Suprapubic skin (tissue), 4 donors: ENCODE results near the gene ELP1. TPM values are rescaled to one million over a fixed set of nuclear protein-coding genes. Genes with fewer than 3 reads are reported as not detected.
"Not testable (repeated sequence)": the region's sequence is repeated elsewhere in the genome, so short reads cannot be mapped to it uniquely, and the experiment has no call there.

ENCODE experiments used
- DNase-seq, 2 donors: peaks; one replicate each; pipeline ENCODE4 v3.0.0-alpha.2; 2019; ENCODE audit warnings: low spot score in 2 of 2
- H3K27ac ChIP-seq: fragments of 200-600 bp; sonication (generic); one replicate; pipeline ENCODE4 v1.5.1; 2019
- H3K27me3 ChIP-seq: fragments of 200-600 bp; sonication (generic); one replicate; pipeline ENCODE4 v1.5.1; 2019
- H3K36me3 ChIP-seq: fragments of 200-600 bp; sonication (generic); one replicate; pipeline ENCODE4 v1.5.1; 2019
- H3K4me1 ChIP-seq: fragments of 200-600 bp; sonication (generic); one replicate; pipeline ENCODE4 v1.5.1; 2019
- H3K4me3 ChIP-seq: fragments of 200-600 bp; sonication (generic); one replicate; pipeline ENCODE4 v1.5.1; 2019; ENCODE audit warnings: mild to moderate bottlenecking
- H3K9me3 ChIP-seq: fragments of 200-600 bp; sonication (generic); one replicate; pipeline ENCODE4 v1.5.1; 2019
- EP300 ChIP-seq: sonication (generic); formaldehyde crosslinking; IDR thresholded peaks from one replicate; pipeline ENCODE4 v1.6.1; 2017; ENCODE audit warnings: antibody characterized with exemption
- POLR2A ChIP-seq, 2 donors: fragments of 450-650 bp; IDR thresholded peaks; one replicate each; pipeline ENCODE4 v1.6.1; 2017; ENCODE audit warnings: antibody characterized with exemption in 2 of 2, mild to moderate bottlenecking in 2 of 2, moderate library complexity in 2 of 2
- POLR2AphosphoS5 ChIP-seq, 3 donors: sonication (generic); formaldehyde crosslinking; IDR thresholded peaks; one replicate each; pipeline ENCODE4 v1.6.1; 2017; ENCODE audit warnings: antibody characterized with exemption in 3 of 3
- WGBS: methylation state at CpG from one replicate; pipeline ENCODE4 v1.1.5; 2018; 5-methylcytosine and 5-hydroxymethylcytosine counted together
- total RNA-seq, 4 donors: library from RNA; depleted of rRNA; stranded (reverse); fragments of >200 nt; gene quantifications; one replicate each; pipeline ENCODE4 v1.1.0, GENCODE V29; 2016
- TF ChIP-seq, protein P1 (sequence below), 2 donors: fragments of 200-600 bp in 1 of 2; fragments of 450-650 bp in 1 of 2; sonication (generic) in 1 of 2; IDR thresholded peaks; one replicate each; pipeline ENCODE4 v1.5.1; 2016 to 2019; ENCODE audit warnings: antibody characterized with exemption in 2 of 2, mild to moderate bottlenecking in 1 of 2, moderate library complexity in 1 of 2

Gene ELP1
- total RNA-seq, 4 donors from 2014 or later, result 22.2 to 34.2 (median 23.2) TPM

DNA sequence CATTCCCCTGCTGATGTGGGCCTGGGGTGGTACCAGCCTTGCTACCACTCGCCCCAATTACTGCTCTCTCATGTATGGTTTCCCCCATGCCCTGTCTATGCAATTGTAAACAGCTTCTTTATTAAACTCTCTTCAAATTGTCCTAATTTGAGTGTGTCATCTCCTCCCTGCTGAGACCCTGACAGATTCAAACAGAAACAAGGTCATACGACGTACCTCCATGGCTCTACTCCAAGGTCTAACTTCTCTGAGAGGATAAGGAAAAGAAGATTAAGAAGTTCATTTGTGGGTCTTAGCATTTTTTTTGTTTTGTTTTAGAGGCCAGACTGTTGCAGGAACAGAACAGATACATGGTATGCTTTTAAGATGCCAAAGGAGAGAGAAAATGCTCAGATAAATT, 38.3 kb upstream of the ELP1 start:
- 91% methylated on average over 3 of the region's 3 CpGs for WGBS

DNA sequence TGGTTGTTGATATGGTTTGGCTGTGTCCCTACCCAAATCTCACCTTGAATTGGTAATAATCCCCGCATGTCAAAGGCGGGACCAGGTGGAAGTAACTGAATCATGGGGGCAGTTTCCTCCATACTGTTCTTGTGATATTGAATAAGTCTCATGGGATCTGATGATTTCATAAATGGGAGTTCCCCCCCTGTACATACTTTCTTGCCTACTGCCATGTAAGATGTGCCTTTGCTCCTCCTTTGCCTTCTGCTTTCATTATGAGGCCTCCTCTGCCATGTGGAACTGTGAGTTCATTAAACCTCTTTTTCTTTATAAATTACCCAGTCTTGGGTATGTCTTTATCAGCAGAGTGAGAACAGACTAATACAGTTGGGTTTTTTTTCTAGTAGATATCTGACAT, 37.5 kb upstream of the ELP1 start:
- DNase-seq, H3K27me3 ChIP-seq, H3K9me3 ChIP-seq, H3K27ac ChIP-seq, H3K4me1 ChIP-seq, H3K36me3 ChIP-seq, H3K4me3 ChIP-seq: not testable (repeated sequence)
- 98% methylated on average over 2 of the region's 2 CpGs for WGBS

More for the DNA sequence above, 38.3 kb upstream of the ELP1 start:
- Histone ChIP-seq H3K9me3 (no peaks in the 10 kb centered on the region), H3K27me3 (no peaks in the 10 kb centered on the region), H3K4me1 (peaks cover 7% of the 10 kb centered on the region), H3K4me3 (no peak overlapping the region), H3K27ac (no peak overlapping the region), H3K36me3 (peaks cover 9% of the 10 kb centered on the region)
- TF ChIP-seq POLR2AphosphoS5 (IDR thresholded peaks at IDR 0.05) (no peak), EP300 (no peak), POLR2A (IDR thresholded peaks at IDR 0.05) (no peak)
- TF ChIP-seq, protein P1, sequence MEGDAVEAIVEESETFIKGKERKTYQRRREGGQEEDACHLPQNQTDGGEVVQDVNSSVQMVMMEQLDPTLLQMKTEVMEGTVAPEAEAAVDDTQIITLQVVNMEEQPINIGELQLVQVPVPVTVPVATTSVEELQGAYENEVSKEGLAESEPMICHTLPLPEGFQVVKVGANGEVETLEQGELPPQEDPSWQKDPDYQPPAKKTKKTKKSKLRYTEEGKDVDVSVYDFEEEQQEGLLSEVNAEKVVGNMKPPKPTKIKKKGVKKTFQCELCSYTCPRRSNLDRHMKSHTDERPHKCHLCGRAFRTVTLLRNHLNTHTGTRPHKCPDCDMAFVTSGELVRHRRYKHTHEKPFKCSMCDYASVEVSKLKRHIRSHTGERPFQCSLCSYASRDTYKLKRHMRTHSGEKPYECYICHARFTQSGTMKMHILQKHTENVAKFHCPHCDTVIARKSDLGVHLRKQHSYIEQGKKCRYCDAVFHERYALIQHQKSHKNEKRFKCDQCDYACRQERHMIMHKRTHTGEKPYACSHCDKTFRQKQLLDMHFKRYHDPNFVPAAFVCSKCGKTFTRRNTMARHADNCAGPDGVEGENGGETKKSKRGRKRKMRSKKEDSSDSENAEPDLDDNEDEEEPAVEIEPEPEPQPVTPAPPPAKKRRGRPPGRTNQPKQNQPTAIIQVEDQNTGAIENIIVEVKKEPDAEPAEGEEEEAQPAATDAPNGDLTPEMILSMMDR (IDR thresholded peaks at IDR 0.05), result no peak
- no peak for DNase-seq

DNA sequence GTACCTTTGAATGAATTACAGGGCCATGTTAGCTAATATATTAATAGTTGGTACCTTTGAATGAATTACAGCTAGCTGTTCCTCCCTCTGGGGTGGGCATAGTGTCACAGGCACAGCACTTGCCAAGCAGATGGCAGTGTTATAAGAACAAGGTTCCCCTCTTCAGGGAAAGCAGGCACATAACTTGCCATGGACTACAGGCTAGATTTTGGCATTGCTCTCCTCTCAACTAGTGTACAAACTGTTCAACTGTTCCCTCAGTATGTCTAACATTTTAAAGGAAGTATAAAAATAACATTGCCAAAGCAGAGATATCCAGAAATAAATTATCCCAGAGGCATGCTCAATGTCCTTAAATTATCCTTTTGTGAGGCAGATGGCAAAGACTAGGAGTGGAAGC, 34.0 kb upstream of the ELP1 start:
- H3K27ac ChIP-seq, result no peak overlapping the region
- no peak overlapping the region for H3K4me3 ChIP-seq
- TF ChIP-seq POLR2AphosphoS5 (IDR thresholded peaks at IDR 0.05) (no peak), POLR2A (IDR thresholded peaks at IDR 0.05) (no peak), EP300 (no peak)
- TF ChIP-seq, protein P1 (IDR thresholded peaks at IDR 0.05), result no peak
- no peak for DNase-seq
- H3K4me1 ChIP-seq, result peaks cover 2% of the 10 kb centered on the region
- H3K36me3 ChIP-seq, result peaks cover 13% of the 10 kb centered on the region
- H3K27me3 ChIP-seq, result no peaks in the 10 kb centered on the region
- H3K9me3 ChIP-seq, result no peaks in the 10 kb centered on the region

DNA sequence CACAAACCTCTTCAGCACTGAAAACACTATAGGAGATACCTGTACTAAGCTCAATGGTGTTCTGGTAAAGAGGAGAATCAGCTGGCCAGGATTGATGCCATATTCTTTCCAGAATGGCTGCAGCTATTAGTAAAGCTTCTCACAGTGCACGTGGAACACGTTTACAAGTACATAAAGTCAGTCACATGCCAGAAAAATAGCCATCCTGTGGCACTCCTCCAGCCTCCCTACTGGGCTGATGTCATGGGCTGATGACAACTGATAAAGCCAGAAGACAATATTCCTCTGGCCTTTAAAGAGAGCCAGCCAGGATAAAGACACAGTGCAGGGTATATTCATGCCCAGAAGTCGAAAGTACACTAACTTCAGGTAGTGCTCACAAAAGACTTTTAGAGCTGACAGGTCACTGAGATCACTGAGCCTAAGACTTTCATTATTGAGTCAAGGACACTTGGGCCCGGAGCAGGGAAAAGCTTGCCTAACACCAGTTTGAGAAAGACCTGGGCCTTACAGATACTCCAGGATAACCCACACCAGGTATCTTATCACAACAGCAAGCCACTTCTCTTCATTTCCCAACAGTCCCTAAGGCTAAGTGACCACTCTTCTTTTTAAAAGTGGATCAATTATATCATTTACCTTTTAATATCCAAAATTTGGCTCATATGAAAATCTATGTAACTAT, 29.7 kb upstream of the ELP1 start:
- Histone ChIP-seq H3K4me3 (no peak overlapping the region), H3K4me1 (no peaks in the 10 kb centered on the region), H3K27me3 (no peaks in the 10 kb centered on the region), H3K27ac (no peak overlapping the region), H3K9me3 (no peaks in the 10 kb centered on the region), H3K36me3 (peaks cover 7% of the 10 kb centered on the region)
- no peak for TF ChIP-seq EP300
- TF ChIP-seq POLR2AphosphoS5 (IDR thresholded peaks at IDR 0.05), result no peak
- TF ChIP-seq POLR2A (IDR thresholded peaks at IDR 0.05), result no peak
- TF ChIP-seq, protein P1 (IDR thresholded peaks at IDR 0.05), result no peak
- WGBS, result 67% methylated on average over 4 of the region's 4 CpGs
- no peak for DNase-seq

DNA sequence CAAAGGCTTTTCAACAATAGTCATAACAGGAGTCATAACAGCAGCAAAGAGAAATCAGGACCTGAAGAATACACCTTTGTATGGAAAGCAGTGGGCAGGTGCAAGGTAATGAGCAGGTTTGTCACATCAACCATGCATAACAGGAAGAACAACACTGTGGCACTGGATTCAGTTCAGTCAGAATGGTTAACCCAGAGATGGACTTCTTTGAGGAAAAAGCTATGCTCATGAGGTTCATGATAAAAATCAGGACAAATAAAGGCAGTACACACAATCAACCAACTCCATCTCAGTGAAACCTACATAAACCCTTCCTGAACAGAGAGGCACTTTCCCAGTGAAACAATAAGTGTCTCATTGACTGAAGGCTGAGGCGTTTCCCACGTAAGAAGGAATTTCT, 27.2 kb upstream of the ELP1 start:
- H3K9me3 ChIP-seq, result no peaks in the 10 kb centered on the region
- WGBS, result 91% methylated on average over 2 of the region's 2 CpGs
- no peak overlapping the region for H3K4me3 ChIP-seq
- H3K27ac ChIP-seq, result no peak overlapping the region
- TF ChIP-seq, protein P1 (IDR thresholded peaks at IDR 0.05), result no peak
- TF ChIP-seq POLR2A (IDR thresholded peaks at IDR 0.05) (no peak), POLR2AphosphoS5 (IDR thresholded peaks at IDR 0.05) (no peak), EP300 (no peak)
- H3K4me1 ChIP-seq, result no peaks in the 10 kb centered on the region
- DNase-seq, result no peak
- H3K27me3 ChIP-seq, result no peaks in the 10 kb centered on the region
- peaks cover 7% of the 10 kb centered on the region for H3K36me3 ChIP-seq

DNA sequence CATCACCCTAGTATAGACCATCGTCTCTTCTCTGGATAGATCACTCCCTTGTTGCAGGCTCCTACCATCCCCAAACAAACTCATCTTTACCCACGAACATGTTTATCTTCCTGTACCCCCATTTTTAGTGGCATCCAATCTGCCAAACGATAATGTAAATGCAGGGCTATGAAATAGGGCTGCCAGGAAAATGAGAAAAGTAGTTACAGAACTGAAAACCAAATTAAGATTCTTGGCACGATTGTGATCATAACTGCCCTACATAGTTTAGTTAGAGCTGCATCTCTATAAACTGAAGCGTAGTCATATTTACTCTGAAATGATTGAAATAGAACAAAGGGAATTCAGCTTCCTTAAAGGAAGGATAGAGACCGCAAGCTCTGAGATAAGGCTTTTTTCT, 26.4 kb upstream of the ELP1 start:
- H3K4me1 ChIP-seq, result no peaks in the 10 kb centered on the region
- H3K9me3 ChIP-seq, result no peaks in the 10 kb centered on the region
- no peak overlapping the region for H3K4me3 ChIP-seq
- peaks cover 7% of the 10 kb centered on the region for H3K36me3 ChIP-seq
- DNase-seq, result no peak
- no peaks in the 10 kb centered on the region for H3K27me3 ChIP-seq
- no peak overlapping the region for H3K27ac ChIP-seq
- no peak for TF ChIP-seq EP300
- TF ChIP-seq POLR2A (IDR thresholded peaks at IDR 0.05), result no peak
- TF ChIP-seq POLR2AphosphoS5 (IDR thresholded peaks at IDR 0.05), result no peak
- TF ChIP-seq, protein P1 (IDR thresholded peaks at IDR 0.05), result no peak
- 74% methylated on average over 6 of the region's 6 CpGs for WGBS
